Measurements from ENCODE around the gene QKI.

QKI gene

DNA sequence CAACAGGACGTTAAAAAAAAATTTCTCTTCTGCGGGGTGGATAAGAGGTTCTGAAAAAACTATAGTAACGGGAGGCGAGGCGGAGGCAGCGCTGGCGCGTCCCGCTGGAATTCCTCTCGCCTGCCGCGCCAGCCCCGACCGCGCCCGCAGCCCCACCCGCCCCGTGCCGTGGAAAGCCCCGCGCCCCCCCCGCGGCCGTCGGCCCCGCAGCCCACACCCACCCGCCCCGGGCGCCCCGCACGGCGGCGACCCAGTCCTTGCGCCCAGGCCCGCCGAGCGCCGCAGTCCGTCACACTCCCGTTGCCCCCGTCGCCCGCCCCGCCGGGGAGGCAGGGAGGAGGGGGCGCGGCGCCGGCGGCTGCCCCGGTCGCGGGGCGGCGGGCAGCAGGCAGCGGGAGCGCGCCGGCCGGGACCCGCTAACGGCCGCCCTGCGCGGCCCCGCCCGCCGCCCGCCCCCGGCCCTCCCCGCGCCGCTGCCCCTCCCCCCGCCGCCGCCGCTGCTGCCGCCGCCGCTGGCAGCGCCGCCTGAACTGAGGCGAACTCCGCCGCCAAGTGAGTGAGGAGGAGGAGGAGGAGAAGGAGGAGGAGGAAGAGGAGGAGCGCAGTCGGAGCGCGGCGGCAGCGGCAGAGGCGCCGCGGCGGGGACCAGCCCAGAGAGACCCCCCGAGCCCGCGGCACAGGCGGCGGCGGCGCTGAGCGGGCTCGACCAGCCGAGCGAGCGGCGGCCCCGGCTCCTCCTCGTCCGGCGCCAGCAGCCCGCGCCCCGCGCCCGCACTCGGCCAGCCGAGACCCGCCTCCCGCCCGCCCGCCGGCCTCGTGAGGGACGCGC is at the start of gene QKI:
Gene QKI, plus strand, starts transcription at position 602 of the 829 bp plus-strand sequence. CDS start 476 bp downstream, outside the sequence.
- no peak for TF ChIP-seq CTCF (conservative IDR thresholded peaks at IDR 0.05; ENCODE audit: low read depth, low read length)
- H3K4me3 ChIP-seq (ENCODE audit: low read depth, low read length) = peak within 1 kb of the TSS; percentile 83
- peak; percentile 76 for DNase-seq (ENCODE audit: low read depth)

DNA sequence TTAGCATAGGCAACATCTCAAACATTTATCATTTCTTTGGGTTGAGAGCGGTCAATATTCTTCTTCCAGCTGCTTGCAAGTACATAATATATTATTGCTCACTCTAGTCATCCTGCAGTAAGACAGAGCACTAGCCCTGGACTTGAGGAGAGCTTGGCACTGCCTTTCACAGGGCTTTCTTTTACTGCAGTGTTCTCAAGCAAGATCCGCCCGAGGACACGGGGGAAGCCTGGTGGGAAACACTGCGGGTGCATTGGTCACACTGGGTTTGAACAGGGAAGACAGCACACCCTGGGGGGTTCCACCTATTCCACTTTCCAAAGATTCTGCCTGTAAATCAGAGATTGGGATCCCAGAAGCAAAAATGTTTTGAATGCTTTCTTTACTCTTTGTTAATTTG is 48.2 kb upstream of the QKI start:
- TF ChIP-seq CTCF (conservative IDR thresholded peaks at IDR 0.05; ENCODE audit: low read depth, low read length) = no peak
- H3K4me3 ChIP-seq (ENCODE audit: low read depth, low read length) = no peak overlapping the region
- DNase-seq (ENCODE audit: low read depth) = no peak

- TF ChIP-seq CTCF (conservative IDR thresholded peaks at IDR 0.05; ENCODE audit: low read depth, low read length) = no peak
- H3K4me3 ChIP-seq (ENCODE audit: low read depth, low read length) = no peak overlapping the region
- peak; percentile 47 for DNase-seq (ENCODE audit: low read depth)
Observed at GRCh38 chr6:163367497-163368183, 46.9 kb upstream of the QKI start.

- DNase-seq (ENCODE audit: low read depth) = peak; percentile 47
- no peak overlapping the region for H3K4me3 ChIP-seq (ENCODE audit: low read depth, low read length)
- no peak for TF ChIP-seq CTCF (conservative IDR thresholded peaks at IDR 0.05; ENCODE audit: low read depth, low read length)
Observed at GRCh38 chr6:163369141-163369540, 45.4 kb upstream of the QKI start.

DNA sequence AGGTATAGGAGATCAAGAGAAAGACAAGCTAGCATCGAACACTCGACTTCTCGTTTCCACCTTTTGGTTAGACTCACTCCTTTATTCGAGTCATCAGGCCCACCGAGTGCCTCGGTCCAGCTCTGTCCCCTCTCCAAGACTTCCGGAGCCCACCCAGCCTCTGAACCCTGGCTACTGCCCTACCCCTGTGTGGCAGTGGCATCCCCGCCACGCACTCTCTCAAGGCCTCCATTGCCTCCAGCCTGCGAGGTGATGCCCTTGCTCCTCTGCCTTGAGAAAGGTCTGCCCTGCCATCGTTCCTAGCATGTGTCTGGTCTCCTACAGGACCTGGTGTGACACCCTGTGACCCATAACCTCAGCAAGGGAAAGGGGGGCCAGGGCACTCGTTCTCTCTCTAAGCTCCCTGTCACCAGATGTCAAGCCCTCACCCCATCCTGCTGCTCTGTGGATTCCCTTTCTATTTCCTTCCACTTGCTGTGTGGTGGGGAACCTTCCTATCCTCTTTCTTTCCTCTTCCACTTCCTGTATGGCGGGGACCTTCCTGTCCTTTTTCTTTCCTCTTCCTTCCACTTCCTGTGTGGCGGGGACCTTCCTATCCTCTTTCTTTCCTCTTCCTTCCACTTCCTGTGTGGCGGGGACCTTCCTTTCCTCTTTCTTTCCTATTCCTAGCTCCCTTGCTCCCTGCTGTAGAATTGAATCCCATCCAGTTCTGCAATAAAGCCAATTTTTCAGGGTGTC is 44.7 kb upstream of the QKI start:
- TF ChIP-seq CTCF (conservative IDR thresholded peaks at IDR 0.05; ENCODE audit: low read depth, low read length) = no peak
- no peak overlapping the region for H3K4me3 ChIP-seq (ENCODE audit: low read depth, low read length)
- no peak for DNase-seq (ENCODE audit: low read depth)

GRCh38 chr6:163370464-163371117 is 43.9 kb upstream of the QKI start:
- no peak for DNase-seq (ENCODE audit: low read depth)
- TF ChIP-seq CTCF (conservative IDR thresholded peaks at IDR 0.05; ENCODE audit: low read depth, low read length) = no peak
- no peak overlapping the region for H3K4me3 ChIP-seq (ENCODE audit: low read depth, low read length)

All from choroid plexus epithelial cell (primary cell).